Putamen (tissue), 1 donor: ENCODE measurements around the gene CAPSL.
"Not testable (repeated sequence)": the region's sequence is repeated elsewhere in the genome, so short reads cannot be mapped to it uniquely, and the experiment has no call there.

Experiments used
- DNase-seq: peaks from one replicate; pipeline ENCODE4 v3.0.0-alpha.2; 2016; ENCODE audit warnings: low spot score

CAPSL gene

GRCh38 chr5:35876454-35876853, 62.0 kb downstream of the CAPSL start:
- no peak for DNase-seq

GRCh38 chr5:35870605-35871004, 67.8 kb downstream of the CAPSL start:
- no peak for DNase-seq

- no peak for DNase-seq
Measured at GRCh38 chr5:35869685-35870277, 68.6 kb downstream of the CAPSL start.

DNA sequence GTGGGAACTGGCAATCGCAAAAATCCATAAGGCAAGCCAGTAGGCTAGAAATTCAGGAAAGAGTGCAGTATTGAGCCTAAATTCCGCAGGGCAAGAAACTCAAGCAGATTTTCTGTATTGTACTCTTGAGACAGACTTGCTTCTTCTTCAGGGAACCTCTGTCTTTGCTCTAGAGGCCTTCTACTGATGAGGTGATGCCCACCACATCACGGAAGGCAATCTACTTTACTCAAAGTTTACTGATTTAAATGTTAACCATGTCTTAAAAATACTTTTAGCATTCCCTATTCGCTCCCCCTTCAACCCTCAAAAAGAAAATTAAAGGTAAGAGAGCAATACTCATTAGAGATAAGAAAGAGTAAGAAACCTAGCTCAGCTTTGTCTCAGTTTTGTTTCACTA, 70.4 kb downstream of the CAPSL start:
- DNase-seq: no peak

GRCh38 chr5:35863159-35863558, 75.3 kb downstream of the CAPSL start:
- DNase-seq: no peak

DNA sequence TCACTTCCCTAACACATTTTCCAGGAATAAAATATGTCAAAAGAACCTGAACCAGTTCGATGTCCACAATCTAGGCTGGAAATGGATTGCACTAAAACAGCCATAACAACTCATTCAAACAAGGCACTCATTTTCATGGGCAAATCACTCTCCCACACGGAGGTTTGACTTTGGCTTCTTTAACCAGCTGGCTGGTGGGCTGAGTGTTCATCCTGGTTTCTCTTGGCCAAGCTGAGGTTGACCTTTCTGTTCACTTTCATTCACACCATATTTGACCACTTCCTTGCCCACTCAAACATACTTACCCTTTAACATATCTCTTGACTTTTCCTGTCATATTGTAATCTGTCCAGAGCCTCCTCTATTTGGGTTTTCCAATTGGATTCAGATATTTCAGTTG, 76.3 kb downstream of the CAPSL start:
- DNase-seq: no peak

DNA sequence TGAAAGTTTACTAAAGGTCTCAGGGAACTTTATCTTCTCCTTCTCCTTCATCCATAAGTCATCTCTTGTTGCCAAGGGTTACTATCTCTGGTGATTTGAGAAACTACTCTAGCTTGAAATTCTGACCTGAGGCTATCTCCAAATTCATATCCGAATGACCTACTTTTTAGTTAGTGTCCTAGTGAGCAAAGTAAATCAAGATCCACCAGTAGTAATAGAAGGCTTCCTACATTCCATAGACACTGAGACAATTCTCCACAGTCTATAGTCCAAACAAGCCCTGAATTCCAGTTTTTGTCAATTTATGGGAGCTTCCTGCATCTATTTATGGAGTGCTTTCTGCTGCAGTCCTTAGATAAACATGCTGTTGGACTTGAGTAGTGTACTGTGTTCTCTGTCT, 76.7 kb downstream of the CAPSL start:
- DNase-seq: no peak

DNA sequence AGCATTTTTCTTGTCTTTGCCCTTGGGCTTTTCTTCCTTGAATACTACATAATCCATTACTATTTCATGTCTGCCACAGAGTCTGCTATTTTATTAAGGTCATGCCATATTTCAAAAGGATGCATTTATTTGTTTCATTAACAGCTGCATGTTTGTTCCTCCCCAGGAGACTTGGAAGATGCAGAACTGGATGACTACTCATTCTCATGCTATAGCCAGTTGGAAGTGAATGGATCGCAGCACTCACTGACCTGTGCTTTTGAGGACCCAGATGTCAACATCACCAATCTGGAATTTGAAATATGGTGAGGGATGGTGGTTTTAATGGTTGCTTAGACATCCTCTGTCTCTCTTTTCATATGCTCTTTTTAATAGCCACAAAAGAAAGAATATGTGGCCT, 77.7 kb downstream of the CAPSL start:
- no peak for DNase-seq

- DNase-seq: peak; percentile 16
Measured at GRCh38 chr5:35859101-35859661, 79.2 kb downstream of the CAPSL start.

- peak; percentile 59 for DNase-seq
Measured at GRCh38 chr5:35857606-35858205, 80.7 kb downstream of the CAPSL start.

DNA sequence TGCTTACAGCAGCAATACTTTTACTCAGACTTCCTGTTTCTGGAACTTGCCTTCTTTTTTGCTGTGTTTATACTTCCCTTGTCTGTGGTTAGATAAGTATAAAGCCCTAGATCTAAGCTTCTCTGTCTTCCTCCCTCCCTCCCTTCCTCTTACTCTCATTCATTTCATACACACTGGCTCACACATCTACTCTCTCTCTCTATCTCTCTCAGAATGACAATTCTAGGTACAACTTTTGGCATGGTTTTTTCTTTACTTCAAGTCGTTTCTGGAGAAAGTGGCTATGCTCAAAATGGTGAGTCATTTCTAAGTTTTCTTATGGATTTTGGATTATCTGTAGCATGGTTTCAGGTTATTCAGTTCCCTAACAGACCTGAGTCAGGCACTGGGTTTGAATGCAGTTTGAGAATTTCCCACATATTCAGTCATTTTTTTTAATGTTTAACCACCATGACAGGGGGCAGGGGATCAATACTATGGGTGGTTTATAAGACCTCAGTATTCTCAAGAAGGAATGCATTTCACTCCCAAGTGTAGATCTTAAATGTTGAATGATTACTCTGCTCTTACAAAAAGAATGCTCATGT, 81.6 kb downstream of the CAPSL start, which contains the start of gene IL7R:
TSS of gene IL7R (plus strand) at position 127 of the 587 bp plus-strand sequence. CDS start at position 214, 87 bp downstream.
- DNase-seq: no peak

DNA sequence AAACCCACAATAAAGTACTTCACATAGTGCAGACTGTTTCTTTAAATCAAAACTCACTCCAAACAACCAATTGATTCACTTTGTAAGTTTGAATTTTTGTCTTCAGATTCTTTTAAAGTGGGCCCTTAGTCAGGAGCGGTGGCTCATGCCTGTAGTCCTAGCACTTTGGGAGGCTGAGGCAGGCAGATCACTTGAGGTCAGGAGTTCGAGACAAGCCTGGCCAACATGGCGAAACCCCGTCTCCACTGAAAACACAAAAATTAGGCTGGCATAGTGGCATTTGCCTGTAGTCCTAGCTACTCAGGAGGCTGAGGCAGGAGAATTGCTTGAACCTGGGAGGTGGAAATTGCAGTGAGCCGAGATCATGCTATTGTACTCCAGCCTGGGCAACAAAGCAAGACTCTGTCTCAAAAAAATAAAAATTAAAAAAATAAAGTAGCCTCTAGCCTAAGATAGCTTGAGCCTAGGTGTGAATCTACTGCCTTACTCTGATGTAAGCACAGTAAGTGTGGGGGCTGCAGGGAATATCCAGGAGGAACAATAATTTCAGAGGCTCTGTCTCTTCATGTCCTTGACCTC, 82.1 kb downstream of the CAPSL start:
- DNase-seq: not testable (repeated sequence)

GRCh38 chr5:35855187-35855586, 83.2 kb downstream of the CAPSL start:
- DNase-seq: no peak
